ENCODE data around the gene HMGCR.
"Not testable (repeated sequence)": the region's sequence is repeated elsewhere in the genome, so short reads cannot be mapped to it uniquely, and the experiment has no call there.

HMGCR gene

DNA sequence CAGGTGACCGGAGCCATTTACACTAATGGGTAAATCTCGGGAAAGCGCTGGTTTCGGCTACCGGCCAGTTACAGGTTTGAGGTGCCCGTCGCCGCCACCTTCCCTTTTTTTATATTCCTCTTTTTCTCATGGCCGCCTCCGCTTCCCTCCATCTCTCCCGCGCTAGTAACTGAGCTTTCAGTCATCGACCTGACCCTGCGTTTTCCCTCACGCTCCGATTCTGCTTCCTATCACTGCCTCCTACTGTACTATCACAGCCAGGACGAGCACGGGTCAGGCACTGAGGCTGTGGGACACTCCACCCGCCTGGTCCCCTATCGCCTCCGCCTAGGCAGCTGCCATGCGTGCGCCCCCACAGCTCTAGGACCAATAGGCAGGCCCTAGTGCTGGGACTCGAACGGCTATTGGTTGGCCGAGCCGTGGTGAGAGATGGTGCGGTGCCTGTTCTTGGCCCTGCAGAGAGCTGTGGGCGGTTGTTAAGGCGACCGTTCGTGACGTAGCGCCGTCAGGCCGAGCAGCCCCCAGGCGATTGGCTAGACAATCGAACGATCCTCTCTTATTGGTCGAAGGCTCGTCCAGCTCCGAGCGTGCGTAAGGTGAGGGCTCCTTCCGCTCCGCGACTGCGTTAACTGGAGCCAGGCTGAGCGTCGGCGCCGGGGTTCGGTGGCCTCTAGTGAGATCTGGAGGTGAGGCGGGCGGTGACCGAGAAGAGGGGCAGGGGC lies at the start of gene HMGCR:
HMGCR (plus strand) TSS at position 606 of the 722 bp plus-strand sequence. CDS start 5,386 bp downstream, outside the sequence.
- DNase-seq, result peak; percentile 88 to 91 (median 90)

DNA sequence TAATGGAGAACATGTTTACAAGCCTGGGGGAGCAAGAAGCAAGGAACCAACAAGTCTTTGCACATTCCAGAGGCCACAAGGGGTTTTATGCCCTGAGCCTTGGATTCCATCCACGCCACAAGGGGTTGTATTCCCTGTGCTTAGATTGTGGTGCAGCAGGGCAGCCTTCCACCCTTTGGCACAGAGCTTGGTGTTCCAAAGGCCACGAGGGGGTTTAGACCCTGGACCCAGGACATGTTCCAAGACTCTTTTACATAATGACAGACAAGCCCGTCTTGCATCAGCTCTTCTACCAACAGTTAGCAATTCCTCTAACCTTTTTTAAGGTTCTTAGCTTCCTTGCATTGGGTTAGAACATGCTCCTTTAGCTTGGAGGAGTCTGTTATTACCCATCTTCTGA lies 45.2 kb upstream of the HMGCR start:
- not testable (repeated sequence) for DNase-seq

DNA sequence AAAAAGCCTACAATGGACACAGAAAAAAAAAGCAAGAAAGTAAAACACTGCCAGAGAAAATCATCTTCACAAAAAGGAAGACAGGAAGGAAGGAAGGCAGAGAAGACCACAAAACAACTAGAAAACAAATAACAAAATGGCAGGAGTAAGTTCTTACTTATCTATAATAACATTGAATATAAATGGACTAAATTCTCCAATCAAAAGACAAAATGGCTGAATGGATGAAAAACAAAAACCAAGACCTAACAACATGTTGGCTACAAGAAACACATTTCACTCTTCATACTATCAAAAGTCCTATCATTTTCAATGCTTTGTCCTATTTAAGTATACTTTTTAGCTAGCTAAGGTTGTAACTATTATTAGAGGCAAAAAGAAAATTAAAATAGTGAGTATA lies 36.9 kb upstream of the HMGCR start:
- DNase-seq, result no peak

DNA sequence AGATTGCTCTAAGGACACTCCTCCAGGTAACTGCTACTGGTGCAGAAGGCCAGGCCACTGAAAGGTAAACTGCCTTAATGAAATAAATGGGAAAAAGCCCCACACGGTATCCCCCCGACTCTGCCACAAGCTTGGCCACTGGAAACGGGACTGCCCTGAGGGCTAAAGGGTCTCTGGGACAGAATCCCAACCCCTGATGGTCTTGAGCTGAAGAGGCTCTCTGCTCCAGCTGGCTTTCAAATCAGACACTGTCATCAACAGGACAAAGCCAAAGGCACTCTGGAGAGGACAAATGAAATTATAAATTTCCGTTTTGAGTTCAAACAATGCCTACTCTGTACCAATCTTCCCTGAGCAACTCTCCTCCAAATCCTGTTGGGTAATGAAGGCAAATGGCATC lies 33.6 kb upstream of the HMGCR start:
- no peak for DNase-seq

DNA sequence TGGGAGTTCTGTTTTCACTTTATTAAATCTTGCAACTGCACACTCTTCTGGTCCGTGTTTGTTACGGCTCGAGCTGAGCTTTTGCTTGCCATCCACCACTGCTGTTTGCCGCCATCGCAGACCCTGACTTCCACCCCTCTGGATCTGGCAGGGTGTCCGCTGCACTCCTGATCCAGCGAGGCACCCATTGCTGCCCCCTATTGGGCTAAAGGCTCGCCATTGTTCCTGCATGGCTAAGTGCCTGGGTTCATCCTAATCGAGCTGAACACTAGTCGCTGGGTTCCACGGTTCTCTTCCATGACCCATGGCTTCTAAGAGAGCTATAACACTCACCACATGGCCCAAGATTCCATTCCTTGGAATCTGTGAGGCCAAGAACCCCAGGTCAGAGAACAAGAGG lies 32.5 kb upstream of the HMGCR start:
- not testable (repeated sequence) for DNase-seq

DNA sequence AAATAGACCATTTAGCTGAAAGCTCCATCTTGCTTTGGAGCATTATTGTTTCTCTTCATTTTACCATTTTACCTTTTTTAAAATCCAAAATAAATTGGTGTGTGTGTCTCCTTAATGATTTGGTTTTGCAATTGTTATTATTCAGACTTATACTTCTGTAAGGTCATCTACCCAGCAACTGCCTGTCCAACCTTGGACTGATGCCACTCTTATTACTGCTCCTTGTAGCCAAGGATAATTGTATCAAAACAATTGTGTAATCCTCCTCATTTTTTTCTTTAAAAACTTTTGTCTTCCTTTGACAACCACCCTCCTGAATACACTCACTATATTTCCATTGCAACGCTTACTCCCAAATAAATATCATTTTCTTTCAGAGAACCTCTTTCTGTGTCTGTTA lies 30.3 kb upstream of the HMGCR start:
- no peak for DNase-seq

DNA sequence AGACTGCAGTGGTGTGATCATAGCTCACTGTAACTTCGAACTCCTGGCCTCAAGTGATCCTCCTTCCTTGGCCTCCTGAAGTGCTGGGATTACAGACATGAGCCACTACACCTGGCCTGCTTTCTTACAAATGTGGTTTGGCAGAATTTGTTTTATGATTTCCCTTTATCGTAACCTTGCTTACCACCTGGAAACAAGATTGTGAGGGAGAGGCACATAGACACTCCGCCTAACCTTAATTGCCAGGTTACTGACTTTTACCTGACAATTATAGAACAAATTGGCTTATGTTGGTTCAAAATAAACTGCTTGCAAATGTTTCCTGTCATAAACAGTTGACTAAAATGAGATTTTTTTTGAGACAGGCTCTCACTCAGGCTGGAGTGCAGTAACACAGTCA lies 26.8 kb upstream of the HMGCR start:
- no peak for DNase-seq

DNA sequence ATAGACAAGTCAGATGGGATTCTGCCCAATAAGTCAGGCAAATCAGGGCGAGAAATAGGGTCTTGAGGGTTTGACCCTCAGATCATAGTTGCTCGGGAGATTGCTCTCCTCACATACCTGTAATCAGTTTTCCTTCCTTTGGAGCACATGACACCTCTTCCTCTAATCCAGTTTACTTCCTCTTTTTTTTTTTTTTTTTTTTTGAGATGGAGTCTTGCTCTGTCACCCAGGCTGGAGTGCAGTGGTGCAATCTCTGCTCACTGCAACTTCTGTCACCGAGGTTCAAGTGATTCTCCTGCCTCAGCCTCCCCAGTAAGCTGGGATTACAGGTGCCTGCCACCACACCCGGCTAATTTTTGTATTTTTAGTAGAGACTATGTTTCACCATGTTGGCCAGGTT lies 17.9 kb upstream of the HMGCR start:
- DNase-seq, result not testable (repeated sequence)

DNA sequence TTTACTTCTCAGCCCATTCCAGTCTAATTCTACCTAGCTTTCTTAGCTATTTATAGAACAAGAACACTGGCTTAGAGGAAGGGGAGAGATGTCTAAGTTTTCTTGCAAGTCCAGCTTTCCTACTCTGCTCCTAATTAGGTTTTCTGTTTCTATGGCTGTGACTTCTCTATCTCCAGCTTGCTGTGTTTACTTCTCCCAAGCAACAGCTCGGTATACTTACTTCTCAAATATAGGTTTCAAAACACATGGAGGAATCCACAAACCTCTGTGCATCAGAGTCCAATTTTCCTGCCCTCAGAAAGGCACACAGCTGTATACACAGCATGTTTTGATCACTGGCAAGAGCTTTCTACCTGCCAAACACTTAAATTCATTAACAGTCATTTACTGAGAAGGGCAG lies 17.4 kb upstream of the HMGCR start:
- no peak for DNase-seq

DNA sequence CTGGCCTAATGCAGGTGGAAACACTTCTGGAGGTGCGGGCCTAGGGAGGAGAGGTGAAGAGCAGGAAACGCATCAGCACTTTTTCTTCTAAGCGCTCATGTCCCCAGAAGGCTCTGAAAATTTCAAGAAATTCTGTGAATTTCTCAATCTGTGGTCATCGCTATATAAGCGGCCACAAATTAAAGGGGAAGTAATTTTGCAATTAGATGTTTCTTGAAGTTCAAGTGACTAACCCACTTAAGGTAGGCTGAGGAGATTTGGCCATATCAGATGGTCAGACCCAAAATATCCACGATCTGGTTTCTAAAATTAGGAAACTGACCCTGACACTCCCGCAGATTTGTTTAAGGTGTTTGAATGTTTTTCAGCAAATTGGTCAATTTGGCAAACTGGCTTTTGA lies 16.6 kb upstream of the HMGCR start:
- DNase-seq, result no peak

DNA sequence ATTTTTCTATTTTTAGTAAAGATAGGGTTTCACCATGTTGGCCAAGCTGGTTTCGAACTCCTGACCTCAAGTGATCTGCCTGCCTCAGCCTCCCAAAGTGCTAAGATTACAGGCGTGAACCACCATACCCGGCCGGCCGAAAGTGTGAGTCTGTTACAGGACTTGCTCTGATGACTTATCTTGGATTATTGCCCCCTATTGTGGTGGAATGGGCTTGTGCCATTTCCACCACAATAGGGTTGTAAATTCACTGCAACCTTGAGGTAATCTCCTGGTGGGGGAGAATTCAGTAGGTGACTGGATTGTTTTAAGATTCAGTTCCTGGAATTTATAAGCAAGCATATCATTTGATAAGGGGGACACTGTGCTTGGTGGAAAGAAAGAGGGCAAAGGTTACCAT lies 15.0 kb upstream of the HMGCR start:
- no peak for DNase-seq

DNA sequence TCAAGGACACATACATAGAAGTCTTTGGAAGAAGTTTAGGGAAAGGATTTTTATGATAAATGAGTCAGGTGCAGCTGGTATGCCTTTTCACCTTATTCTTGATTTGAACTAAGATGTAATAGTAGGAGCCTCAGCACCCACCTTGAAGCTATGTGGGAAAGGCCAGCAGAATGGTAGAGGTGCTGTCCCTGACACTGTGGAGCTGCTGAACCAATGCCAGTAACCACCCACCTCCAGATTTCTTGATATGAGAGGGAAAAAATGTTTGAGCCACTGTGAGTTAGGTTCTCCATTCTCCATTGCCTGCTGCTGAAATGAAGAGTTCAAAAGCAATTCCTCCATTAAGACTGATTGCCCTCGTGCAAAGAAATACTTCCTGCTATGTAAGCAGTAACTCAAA lies 12.2 kb upstream of the HMGCR start:
- DNase-seq, result no peak

DNA sequence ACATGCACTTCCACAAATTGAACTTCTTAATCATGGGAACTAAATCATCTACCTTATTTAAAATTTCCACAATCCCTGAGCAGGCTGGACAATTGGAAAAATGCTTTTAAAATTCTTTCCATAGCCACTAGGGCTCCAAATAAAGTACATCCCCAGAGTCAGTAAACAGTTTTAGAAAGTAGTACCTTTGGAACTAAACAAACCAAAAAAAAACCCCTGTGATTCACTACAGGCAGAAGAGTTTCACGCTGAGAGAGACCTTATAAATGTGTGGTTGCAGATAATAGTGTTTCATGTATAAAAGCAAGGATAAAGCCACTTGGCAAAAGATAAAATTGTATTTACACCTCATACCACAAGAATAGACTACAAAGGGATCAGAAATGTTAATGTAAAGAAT lies 11.8 kb upstream of the HMGCR start:
- DNase-seq, result no peak

DNA sequence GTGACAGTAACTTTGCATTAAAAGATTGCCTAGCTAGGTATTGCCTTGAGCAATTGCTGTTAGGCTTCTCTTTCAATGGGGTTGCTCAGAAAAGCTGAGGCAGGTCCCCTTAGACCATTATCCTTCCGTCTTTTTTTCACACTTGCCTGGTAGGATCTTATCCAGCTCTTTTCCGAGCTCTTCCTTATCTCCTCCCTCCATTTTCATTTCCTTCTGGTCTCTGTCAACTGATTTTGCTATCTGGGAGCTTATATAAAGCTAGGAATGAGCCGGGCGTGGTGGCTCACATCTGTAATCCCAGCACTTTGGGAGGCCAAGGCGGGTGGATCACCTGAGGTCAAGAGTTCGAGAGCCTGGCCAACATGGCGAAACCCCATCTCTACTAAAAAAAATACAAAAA lies 6.6 kb upstream of the HMGCR start:
- no peak for DNase-seq

DNA sequence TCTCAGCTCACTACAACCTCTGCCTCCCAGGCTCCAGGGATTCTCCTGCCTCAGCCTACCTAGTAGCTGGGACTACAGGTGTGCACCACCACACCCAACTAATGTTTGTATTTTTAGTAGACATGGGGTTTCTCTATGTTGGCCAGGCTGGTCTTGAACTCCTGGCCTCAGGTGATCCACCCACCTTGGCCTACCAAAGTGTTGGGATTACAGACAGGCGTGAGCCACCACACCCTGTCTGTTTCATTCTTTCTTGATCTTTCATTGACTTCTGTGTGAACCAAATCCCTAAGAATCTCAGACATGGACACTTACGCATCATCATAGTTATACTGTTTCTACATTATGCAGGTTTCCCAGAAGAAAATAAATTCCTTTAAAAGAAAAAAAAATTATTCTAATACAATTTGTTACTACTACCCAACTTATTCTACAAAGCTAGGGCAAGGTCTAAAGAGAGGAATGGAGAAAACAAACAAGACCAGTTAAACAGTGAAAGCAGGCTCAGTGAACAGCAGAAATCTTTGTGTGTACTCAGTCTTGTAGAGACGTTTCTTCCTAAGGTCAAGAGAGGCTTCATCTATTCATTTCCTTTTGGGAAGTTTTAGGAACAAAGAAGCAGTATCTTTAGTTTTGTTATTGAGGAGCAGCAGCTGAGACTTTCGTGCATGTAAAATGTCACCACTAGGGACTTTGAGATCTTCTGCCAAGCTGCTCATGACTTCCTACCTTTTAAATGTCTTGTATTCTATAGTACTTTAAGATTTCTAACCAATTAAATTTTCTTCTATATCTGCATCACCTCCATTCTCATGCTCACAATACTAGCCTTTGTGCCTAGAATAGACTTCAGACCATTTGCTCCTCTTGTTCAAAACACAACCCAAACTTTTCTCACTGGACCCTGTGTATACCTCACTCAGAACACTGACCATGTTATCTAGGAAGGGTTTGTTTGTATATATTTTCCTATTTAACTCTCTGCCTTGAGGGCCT lies 5.6 kb upstream of the HMGCR start:
- DNase-seq, result no peak

DNA sequence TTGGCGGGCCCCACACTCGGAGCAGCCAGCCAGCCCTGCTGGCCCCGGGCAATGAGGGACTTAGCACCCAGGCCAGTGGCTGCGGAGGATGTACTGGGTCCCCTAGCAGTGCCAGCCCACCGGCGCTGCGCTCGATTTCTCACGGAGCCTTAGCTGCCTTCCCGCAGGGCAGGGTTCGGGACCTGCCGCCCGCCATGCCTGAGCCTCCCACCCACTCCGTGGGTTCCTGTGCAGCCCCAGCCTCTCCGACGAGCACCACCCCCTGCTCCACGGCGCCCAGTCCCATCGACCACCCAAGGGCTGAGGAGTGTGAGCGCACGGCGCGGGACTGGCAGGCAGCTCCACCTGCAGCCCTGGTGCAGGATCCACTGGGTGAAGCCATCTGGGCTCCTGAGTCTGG lies 3.3 kb upstream of the HMGCR start:
- DNase-seq, result not testable (repeated sequence)

DNA sequence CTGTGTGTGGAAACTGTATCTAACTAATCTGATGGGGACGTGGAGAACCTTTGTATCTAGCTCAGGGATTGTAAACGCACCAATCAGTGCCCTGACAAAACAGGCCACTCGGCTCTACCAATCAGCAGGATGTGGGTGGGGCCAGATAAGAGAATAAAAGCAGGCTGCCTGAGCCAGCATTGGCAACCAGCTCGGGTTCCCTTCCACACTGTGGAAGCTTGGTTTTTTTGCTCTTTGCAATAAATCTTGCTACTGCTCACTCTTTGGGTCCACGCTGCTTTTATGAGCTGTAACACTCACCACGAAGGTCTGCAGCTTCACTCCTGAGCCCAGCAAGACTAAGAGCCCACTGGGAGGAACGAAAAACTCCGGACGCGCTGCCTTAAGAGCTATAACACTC lies 2.6 kb upstream of the HMGCR start:
- DNase-seq, result not testable (repeated sequence)

DNA sequence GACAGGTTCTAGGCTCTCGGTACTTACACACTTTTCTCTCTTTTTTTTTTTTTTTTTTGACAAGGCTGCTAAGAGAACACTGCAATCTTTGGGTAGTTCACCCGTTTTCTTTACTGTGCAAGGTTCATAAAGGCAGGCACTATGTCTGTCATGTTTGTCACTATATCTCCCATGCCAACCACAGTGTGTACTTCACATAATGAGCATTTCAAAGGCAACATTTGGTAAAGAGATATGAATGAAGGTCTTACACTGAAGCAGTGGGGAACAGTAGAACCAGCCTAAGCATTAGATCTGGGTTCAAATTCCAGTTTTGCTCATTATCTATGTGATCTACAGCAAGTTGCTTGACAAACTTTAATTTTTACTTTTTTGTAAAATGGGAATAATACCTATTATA lies 1.5 kb upstream of the HMGCR start:
- DNase-seq, result no peak

DNA sequence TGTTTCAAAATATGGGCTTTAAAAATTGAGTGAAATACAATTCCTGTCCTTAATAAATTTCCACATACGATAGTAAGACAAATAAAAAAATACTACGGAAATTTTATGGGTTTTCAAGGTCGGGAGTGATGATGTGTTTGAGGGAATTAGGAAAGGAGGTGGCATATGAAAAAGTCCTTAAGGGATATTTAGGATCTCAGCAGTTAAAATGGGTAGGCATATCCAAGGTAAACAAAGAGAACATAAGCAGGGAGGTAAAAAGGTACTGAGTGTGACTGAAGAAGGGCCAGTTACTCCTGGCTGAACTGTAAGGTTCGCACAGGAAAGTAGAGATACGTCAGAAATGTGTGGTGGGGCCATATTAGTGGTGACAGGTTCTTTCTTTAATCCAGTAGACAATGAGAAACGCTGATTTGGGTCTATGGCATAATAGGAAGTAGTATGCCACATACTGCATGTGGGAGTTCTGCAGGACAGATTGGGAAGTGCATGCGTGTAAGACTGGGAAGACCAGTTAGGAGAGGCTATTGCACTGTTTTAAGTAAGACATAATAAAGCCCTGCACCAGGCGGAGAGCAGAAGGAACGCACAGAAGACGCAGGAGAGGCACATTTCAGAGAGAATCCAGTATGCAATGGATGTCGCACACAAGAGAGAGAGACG lies 937 bp upstream of the HMGCR start:
- peak in 1 of 4 experiments; percentile 27 for DNase-seq

DNA sequence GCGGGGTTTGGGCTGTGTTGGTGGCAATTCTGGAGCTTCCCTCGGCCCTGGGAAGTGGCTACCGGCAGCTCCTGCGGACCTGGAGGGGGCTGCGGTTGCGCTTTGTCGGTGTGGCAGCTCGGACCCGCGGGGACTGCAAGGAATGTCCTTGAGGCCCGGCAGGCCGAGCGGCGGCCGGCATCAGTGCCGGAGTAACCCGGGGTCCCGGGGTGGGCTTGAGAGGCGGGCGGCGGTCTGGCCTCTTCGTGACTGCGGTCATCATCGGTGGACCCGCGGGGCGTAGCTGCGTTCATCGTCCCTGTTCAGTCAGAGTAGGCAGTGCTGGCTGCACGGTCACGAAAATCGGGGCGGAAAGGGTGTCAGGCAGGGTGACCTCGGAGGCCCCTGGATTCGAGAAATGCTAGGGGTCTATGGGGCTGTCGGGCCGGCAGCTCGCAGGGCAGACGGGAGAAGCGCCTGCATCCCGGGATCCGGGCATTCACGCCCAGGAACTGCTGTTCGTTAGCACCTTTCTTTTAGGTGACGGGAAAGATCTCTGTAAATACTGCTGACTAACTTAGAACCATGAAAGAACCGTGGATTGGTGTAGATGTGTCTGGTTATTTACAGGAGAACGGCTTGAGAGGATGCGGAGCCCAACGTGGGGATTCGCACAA lies 474 bp downstream of the HMGCR start:
- peak in 3 of 4 experiments; percentile 6 to 20 (median 17) for DNase-seq

DNA sequence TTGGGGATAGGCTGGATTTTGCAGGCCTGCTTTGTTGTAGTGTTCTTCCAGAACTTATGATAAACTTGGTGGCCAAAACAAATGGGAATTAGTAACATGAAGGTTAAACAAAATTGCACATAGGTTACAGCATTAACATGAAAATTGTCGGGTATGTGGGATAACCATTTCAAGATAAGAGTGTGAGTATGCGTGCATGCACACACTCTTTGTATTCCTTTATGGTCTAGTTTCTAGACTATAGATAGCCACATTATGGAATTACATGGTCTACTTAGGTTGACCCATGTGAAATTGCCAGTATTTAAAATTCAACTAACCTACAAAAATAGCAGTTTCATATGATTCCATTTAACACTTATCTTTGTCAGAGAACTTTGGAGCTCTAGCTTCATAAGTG lies 1.4 kb downstream of the HMGCR start:
- no peak for DNase-seq

DNA sequence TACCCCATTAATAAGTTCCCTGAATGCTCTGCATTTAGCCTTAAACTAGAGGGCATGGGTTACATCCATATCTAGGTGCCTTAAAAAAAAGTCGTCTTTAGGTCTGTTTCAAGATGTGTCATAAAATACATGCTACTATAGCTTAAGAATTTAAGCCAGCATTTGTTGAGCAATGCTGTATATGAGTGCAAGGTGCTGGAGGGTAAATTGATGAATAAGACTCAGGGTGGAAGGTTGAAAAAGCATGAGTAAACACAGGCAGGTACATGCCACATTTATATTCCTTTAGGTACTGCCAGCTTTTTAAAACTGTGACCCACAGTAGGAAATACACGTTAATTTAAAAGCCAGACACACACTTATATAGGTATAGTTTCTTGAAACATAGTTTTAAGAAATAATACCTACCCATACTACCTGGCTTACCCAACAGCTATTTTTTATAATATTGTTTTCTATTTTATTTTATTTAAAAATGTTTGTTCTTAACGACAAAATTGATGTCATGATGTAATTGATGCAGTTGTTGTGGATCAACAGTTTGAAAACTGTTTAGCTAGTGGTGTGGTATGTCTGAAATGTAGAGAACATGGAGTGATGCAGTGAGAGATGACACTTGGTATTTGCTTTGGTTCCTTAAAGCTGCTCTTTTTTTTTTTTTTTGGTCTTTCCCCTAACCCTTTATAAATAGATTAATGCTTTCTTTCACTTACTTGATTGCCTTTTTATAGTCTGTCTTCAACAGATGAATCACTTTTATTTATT lies 3.9 kb downstream of the HMGCR start:
- DNase-seq, result no peak
